ENCODE measurements around the gene URB2.
"Not testable (repeated sequence)": the region's sequence is repeated elsewhere in the genome, so short reads cannot be mapped to it uniquely, and the experiment has no call there.

The URB2 gene

DNA sequence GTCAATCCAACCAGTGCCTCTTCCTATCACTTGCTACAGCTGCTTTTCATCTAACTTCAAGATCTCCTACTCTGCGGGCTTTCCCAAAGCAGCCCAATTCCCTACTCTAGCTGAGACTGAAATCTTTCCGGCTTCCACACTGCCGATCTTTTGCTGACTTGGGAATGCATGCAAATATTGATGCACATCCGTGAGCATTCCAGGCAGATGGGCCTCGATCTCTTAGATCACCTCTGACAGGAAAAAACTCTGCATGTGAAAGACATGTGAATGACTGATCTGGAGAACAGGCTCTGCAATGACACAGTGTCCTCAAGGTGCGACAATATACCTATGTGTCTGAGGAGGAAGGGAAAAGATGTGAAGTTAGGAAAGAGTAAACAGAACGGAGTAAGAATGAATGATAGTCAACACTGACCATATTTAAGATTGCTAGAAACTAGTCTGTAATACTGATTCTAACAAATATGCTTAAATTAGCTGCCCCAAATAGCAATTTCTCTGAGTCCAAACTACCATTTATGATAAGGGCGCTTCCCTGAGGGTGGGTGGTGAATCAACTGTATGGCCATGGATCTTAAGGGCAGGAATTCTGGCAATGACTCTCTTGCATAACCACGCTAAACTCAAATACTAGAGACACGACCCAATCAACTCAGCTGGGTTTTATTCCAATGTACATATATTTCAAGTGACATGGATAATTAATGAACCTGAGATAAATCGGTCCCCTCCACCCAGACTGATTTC is 8.5 kb upstream of the URB2 start:
- no peak for FAIRE-seq

DNA sequence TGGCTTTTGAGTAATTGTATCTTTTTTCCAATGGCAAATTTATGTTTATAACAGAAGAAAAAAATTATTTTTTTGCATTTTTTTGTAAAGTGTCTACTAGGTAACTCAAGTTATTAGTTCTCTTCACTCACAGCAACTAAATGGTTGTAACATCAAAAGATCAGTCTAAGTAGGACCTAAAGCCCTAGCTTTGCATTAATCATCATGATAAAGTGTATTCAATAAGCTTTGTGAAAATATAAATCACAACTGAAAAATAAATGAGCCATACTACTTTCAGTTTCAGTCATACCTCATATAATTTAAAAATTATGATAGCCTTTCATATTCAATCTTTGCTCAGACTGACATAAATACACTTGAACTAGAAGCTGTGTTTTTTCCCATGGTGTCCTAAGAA is 7.0 kb upstream of the URB2 start:
- no peak for FAIRE-seq

DNA sequence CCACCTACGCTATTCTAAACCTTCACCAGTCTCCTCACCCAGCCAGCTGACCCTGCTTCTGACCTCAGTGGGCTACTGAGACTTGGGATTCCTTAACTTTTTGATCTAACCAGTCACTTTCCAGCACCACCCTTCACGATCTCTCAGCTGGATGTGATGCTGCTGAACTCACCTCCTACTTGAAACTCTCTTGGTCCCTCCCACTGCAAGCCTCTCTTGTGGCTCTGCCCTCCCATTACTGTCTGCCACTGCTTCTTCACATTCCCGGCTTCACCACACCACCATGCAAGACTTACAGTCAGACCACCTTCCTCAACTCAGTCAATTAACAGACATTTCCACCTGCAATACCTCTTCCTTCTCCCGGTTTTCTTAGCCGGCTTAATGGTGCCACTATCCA is 6.4 kb upstream of the URB2 start:
- FAIRE-seq = no peak

DNA sequence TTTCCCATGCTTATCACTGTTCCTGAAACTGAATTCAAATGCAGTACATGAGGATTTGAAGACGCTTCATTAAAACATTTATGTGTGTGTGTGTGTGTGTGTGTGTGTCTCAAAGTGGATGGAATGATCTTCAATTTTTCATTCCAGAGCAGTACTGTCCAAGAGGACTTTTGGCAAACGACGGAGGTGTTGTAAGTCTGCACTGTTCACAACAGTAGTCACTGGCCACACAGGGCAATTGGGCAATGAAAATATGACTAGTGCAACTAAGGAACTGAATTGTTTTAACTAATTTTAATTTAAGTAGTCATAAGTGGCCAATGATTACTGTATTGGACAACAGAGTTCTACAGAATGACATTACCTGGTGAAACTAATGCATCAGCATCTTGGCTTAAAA is 5.2 kb upstream of the URB2 start:
- FAIRE-seq = no peak

DNA sequence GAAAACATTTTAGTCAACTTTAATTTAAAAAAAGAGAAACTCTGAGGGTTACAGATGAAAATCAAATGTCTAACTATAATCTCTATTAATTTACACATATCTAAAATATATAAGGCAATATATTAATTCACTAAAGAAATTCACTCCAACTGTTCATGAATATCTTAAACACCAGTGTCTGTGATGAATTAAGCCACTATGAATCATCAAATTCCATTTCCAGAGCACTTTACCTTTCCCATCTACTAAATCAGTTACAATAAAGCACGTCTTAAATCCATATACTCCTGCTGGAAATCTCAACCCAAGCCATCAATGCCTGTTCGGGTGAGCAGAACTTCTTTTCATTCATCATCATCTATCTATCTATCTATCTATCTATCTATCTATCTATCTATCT is 4.4 kb upstream of the URB2 start:
- FAIRE-seq = no peak

DNA sequence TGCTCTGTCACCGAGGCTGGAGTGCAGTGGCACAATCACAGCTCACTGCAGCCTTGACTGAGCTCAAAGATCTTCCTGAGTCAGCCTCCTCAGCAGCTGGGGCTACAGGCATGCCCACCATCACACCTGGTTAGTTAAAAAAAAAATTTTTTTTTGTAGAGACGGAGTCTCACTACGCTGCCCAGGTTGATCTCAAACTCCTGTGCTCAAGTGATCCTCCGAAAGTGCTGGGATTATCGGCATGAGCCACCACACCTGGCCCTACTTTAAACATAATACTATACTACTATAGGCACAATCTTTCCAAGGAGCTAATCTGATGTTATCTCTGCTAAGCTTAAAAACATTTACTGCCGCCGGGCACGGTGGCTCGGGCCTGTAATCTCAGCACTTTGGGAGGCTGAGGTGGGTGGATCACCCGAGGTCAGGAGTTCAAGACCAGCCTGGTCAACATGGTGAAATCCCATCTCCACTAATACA is 3.4 kb upstream of the URB2 start:
- FAIRE-seq = not testable (repeated sequence)

DNA sequence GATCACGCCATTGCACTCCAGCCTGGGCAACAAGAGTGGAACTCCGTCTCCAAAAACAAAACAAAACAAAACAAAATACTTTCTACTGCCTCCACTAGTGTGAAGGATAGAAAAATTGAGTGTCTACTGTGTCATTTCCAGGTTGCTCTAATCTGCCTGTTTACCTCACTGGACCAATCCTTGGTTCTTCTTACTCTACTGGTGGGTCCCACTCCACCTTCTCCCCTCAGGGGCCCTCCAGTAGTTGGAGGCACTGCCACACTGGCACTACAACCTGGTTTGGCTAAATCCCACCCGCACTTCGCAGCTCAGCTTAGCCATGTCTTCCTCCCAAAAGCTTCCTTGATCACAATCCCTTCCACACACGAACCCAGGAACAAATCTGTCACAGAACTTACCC is 2.8 kb upstream of the URB2 start:
- FAIRE-seq = no peak

DNA sequence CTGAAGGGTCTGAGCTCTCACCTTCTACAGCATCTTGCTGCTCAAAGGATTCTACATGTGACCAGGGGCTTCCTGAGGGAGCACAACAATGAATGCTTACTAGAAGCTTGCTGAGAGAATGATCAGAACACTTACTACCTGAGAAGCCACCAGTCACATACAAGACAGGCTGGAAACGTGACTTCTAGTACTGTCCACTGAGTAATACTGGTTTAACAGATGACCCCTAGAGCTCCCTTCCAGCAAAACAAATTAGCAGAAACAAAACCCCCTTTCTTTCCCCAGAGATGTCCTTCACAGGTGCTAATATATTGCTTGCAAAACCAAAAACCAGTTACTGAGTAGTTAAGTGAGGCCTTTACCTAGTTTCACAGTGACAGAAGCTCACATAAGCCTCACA is 2.2 kb upstream of the URB2 start:
- no peak for FAIRE-seq

DNA sequence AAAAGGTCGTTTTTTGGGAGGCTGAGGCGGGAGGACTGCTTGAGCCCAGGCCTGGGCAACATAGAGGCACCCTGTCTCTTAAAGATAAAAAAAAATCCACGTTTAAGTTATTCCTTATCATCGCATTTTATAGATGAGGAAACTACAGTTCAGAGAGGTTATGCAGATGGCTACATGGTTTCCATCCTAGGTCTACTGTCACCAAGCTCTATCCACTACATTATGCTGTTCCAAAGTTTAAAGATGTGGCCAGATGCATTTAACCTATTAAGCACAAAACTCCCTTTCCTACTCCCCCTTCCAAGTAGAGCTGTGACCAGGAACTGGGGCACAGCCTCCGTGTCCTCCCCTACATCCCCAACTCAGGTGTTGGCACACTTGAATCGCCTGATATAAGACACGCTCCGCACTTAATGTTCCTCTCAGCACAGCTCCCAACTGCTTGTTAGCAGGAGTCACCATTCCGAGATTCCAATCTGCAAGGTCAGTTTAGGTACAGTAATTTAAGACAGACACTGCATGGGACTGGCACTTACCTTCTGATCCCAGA is 1.5 kb upstream of the URB2 start:
- no peak for FAIRE-seq

DNA sequence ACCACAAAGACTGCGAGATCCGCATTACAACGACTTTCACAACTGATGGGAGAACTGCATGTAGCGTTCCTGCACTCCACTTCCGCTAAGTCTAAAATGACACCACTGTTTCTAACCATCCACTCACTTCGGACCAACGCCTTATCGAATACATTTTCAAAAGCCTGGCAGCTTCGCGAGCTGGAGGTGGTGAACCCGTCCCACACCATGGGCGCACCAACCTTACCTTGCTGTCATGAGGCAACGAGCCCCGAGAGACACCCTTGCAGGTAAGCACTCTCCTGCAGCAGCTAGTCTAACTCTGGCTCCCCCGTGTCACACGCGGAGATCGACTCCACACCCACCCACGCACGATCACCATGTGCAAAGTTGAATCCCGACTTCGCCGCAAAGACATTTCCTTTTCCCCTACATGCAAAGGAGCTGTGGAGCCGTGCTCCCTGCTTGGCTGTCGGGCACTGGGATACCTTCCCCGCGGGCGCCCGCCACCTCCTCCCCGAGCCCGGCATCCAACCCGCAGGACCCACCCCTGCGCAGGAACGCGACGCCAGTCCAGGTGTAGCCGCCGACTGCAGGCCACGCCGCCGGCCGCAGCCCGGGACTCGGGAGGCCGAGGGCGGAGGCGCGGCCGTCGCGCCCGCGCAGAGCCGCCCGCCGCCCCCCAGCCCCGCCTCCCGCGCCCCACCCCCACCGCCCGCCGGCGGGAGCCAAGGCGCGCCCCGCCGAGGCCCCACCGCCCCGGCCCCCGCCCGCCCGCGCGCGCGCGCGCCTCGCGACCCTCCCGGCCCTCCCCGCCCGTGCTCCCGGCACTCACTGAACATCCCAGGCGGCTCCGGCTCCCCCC is 754 bp upstream of the URB2 start:
- no peak for FAIRE-seq

DNA sequence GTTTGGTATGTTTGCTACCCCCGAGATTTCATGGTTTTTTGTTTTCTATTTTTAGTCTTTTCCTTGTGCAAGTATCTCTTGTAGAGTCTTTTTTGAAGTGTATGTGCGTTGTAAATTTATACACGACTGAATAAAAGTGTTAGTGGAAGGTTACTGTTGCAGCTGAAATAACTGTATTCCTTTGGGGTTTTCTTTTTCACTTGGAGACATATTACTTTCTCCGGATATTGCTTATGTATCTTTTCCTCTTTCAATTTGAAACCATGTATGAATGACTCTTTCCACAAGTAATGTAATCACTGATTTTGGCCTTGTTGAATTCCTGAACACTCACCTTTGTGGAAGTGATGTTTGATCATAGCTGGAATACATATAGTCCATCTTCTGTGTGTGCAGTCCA is 956 bp downstream of the URB2 start:
- FAIRE-seq = peak; percentile 5

DNA sequence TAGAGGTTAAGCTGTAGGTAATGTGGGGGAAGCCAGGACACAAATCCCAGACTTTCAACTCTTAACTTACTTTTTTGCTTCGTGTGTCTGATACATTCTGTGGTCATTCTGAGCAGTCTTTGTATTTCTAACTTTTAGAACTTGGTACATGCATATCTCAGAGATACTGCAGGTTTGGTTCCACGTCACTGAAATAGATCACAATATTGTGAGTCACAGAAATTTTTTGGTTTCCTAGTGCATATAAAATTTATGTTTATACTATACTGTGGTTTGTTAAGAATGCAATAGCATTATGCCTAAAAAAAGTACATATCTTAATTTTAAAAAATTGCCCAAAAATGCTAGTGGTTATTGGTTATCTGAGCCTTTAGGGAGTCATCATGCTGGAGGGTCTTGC is 3.2 kb downstream of the URB2 start:
- no peak for FAIRE-seq

DNA sequence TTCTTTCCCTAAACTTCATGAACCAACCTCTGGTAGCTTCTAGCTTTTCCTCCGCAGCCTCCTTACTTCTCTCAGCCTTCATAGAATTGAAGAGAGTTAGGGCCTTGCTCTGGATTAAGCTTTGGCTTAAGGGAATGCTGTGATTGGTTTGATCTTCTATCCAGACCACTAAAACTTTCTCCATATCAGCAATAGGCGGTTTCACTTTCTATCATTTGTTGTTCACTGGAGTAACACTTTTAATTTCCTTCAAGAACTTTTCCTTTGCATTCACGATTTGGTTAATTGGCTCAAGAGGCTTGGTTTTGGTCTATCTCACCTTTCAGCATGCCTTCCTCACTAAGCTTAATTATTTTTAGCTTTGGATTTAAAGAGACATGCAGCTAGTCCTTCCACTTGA is 5.1 kb downstream of the URB2 start:
- no peak for FAIRE-seq

DNA sequence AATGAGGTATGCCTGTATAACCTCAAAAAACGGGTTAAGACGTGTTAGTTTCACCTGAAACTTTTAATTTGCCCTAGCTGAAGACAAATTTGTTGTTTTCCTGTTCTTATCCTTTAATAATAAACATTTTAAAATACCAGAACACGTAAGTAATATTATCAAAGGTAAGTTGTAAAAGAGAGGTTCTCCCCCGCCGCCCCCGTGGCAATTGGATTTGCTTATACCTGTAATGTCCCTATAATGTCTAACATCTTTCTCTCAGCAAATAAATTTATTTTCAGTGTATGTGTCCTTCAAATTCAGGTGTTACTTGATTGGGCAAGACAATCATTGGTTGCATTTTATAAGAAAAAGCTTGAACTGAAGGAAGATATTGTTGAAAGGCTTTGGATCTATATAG is 5.9 kb downstream of the URB2 start:
- no peak for FAIRE-seq

DNA sequence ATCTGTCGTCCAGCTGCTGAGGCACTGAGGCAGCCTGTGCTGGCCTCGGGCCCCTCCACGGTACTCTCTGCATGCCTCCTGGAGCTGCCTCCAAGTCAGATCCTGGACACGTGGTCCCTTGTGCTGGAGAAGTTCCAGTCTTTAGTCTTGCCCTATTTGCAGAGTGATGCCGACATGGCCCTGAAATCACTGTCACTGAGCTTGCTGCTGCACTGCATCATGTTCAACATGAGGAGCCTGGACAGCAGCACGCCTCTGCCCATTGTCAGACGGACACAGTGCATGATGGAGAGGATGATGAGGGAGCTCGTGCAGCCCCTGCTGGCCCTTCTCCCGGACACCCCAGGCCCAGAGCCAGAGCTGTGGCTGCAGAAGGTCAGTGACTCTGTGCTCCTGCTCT is 10.0 kb downstream of the URB2 start:
- FAIRE-seq = no peak

DNA sequence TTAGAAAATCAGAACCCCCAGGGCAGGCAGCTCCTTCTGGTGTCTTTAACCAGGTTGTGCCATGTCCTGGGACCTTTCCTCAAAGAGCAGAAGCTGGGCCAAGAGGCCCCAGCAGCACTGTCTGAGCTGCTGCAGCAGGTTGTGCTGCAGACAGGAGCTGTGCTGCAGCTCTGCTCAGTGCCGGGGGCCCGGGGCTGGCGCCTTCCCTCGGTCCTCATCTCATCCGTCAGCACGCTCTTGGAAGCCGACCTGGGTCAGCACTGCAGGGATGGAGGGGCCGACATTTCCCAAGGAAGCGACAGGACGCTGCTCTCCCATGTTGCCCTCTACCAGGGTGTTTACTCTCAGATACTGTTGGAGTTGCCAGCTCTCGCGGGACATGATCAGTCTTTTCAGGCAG is 11.7 kb downstream of the URB2 start:
- no peak for FAIRE-seq

DNA sequence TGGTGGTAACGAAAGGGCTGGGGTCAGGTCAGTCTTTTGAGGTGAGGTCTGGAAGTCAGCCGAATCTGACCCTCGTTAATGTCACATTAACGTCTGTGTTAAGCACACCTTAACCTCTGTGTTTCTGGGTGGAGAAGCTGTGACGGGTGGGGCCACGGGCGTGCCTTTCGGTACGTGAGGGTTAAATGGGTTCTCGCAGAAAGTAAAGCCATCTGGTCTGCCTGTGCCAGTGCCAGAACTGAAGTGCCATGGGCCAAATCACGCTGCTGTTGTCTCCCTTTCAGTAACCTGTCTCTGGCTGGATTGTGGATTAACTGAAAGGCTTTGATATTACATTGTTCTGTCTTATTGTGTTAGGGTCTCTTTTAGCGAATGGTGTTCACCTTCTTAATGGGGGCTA is 14.4 kb downstream of the URB2 start:
- no peak for FAIRE-seq

DNA sequence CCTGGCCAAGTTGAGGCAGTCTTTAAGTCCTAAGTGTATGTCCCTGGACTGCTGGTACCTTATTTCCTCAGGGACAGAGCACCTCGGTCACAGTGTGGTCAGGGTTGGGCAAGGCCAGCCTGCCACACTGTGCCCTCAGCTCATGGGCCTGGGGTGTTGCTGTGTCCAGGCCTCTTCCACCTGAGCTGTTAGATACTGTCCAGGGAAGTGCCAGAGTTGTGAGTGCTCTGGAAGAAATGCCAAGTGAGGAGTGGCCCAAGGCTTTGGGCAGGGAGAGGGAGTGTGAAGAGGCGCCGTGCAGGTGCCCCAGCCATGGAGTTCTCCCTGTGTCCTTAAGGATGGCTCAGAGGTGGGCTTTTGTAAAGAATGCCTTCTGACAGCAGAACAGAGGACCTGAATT is 15.3 kb downstream of the URB2 start:
- no peak for FAIRE-seq

DNA sequence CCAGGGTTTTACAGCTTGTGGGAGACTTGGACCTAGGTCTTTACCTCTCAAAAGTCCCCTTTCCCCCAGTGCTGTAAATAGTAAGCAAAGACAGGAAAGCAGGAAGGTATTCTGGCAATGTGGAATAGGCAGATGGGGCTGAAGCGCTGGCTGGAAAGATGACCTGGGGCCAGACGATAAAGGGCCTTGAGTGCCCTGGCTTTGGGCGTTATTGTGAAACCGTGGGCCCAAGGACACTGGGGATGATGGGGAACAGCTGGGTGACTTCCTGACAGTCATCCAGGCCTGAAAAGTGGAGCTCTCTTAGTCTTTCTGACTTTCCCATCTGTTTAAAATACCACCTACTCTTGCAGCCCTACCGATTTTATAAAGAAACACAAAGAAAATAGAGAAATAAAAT is 16.3 kb downstream of the URB2 start:
- FAIRE-seq = no peak

DNA sequence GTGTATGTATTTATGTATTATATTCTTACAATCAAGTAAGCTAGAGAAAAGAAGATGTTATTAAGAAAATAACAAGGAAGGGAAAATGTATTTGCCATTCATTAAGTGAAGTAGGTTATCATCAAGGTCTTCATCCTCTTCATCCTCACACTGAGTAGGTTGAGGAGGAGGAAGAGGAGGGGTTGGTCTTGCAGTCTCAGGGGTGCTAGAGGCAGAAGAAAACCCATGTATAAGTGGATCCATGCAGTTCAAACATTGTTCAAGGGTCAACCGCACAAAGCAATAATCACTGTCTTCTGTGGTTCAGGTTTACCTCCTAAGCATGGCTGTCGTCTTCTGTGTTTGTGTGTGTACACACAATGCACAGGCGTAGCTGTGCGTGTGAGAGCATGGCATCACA is 16.9 kb downstream of the URB2 start:
- FAIRE-seq = no peak

DNA sequence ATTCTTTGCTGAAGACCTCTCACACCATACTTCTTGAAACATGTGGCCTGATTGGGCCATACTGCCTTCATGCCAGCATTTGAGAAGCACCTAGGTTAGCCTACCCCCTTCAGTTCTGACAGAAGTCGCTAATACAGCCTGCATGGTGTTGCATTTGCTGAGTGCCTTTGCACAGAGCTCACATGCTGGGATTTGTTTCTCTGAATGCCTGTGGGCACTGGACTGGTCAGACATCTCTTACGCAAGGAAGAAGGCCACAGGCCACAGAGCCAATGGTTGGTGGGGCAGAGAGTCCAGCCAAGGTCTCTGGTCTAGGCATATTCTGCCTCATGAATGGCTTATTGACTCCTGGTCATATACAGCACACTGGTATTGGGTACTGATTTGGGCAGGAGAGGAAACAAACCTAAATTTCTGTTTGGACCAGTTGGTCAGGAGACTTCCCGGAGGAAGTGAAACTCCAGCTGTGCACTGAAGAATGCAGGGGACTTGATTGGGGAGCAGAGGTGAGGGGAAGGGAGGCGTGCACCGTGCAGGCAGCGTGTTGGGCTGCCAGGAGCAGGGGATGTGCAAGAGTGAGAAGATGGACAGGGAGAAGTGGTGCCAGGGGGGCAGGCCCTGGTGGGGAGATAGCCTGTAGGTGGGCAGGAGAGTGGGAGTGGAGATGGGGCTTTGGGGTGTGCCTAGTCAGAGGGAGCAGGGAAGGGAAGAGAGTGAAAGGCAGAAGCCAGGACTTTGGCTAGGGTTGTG is 18.1 kb downstream of the URB2 start:
- no peak for FAIRE-seq

DNA sequence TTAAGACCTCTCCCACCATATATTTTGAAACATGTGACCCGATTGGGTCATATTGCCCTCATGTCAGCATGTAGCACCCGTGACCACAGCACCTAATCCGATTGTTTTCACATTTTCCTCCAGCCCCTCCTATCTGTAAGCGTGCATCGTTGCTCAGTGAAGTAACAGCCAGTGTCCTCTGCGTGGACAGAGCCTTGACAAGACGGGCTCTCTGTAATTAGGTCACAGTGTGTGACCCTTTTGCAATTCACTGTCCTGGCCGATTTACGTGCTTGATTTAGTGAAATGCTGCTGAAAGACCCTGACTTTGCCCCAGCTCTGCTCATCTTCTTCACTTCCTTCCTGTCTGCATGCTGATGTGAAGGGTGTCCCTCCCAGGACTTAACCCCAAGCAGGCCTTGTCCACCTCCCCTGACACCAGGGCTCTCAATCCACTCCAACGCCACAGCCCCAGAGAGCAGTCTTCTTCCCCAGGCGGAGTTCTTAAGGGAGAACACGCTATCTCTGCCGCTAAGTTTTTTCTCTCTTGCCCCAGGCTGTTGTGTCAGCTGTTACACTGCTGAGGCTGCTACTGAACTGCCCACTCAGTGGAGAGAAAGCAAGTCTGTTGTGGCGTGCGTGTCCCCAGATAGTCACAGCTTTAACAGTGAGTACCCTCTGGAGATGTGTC is 19.4 kb downstream of the URB2 start:
- FAIRE-seq = no peak

DNA sequence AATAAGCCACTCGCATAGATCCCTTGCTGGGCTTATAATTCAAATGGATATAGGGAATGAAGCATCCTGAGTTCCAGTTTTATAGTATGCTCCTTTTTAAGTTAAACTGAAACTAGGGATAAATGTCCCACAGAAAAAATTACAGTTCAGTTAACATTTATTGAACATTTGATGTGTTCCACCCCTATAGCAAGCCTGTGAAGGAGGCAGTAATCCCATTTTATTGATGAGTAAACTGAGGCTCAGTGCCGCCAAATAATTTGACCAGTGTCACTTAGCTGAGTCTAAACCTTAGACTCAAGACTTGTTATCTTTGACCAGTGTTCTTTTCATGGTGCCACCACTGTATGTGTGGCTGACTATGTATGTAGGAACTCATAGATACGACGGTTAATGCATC is 22.4 kb downstream of the URB2 start:
- FAIRE-seq = no peak
